GM21528 (cell line): Measurements from ENCODE around the gene GHDC.
"Not testable (repeated sequence)": the region's sequence is repeated elsewhere in the genome, so short reads cannot be mapped to it uniquely, and the experiment has no call there.

Experiments used
- ATAC-seq: cut with Tn5 transposase; IDR thresholded peaks from one replicate; pipeline ENCODE4 v1.9.1; 2021; ENCODE audit warnings: mild to moderate bottlenecking, moderate library complexity; ENCODE audit not compliant: unreplicated experiment, low FRiP score

GHDC gene

DNA sequence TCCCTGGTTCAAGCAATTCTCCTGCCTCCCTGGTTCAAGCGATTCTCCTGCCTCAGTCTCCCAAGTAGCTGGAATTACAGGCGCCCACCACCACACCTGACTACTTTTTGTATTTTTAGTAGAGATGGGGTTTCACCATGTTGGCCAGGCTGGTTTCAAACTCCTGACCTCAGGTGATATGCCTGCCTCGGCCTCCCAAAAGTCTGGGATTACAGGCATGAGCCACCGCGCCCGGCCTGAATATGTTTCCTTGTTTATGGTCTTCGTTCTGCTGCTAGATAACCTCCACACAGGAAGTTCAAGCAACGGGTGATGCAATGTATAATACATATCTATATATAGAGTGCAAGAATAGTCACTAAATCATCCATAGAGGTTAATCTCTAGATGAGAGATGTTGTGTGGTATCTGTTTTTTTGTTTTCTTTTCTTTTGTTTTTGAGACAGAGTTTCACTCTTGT, 11.9 kb upstream of the GHDC start:
- not testable (repeated sequence) for ATAC-seq

DNA sequence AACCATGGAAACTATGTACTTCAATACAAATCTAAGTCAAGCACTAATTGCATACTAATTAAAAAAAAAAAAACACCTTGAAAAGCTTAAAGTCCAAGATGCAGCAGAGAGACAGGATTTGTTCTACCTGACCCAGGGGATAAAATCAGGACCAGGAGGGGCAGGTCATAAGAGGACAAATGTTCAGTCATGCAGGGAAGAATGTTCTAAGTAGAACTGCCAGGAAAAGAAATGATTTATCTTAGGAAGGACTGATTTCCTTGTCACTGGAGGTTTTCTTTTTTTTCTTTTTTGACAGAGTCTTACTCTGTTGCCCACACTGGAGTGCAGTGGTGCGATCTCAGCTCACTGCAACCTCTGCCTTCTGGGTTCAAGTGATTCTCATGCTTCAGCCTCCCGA, 9.1 kb upstream of the GHDC start:
- ATAC-seq, result no peak

DNA sequence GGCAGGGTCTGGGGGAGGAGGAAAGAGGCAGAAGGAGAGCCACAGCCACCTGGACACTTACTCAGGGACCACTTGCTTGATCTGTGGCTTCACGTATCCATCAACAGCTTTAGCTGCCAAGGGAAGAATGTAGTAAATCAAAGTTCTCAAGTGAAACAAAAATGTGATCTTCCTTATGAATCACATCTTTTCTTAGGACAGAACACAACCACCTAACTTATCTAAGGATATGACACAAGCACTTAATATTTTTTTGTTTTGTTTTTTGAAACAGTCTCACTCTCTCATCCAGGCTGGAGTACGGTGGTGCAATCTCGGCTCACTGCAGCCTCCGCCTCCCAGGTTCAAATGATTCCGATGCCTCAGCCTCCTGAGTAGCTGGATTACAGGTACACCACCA, 8.4 kb upstream of the GHDC start:
- no peak for ATAC-seq

DNA sequence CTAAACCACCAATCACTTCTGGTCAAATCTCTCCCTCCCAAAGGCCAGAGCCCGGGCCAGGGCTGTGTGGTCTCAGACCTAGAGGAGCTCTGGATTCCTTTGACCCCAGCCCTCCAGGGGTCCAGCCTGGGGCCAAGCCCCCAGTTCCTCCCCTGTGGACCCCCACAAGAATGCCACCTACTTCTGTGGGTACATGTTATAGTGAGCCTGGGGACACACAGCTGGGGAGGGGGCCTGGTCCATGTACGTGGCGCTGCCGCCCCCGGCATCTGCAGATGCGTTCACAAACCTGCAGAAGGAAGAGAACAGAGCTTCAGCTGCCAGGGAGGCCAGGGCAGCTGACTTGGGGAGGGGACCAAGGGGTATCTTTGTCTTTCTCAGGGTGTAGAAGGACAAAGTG, 7.9 kb upstream of the GHDC start:
- ATAC-seq, result no peak

DNA sequence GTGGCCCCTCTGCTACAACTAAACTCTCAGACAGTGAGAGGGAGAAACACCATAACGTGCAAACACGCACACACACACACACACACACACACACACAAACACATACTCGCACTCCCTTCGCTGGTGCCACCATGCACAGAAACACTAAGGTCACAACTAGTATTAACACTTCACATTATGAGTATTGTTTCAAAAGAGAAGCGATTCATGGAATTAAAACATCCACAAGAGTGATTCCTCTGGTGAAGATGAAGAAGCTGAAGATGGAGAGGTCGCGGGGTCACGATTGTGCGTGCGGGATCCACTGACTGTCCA, 7.1 kb upstream of the GHDC start:
- ATAC-seq, result no peak

DNA sequence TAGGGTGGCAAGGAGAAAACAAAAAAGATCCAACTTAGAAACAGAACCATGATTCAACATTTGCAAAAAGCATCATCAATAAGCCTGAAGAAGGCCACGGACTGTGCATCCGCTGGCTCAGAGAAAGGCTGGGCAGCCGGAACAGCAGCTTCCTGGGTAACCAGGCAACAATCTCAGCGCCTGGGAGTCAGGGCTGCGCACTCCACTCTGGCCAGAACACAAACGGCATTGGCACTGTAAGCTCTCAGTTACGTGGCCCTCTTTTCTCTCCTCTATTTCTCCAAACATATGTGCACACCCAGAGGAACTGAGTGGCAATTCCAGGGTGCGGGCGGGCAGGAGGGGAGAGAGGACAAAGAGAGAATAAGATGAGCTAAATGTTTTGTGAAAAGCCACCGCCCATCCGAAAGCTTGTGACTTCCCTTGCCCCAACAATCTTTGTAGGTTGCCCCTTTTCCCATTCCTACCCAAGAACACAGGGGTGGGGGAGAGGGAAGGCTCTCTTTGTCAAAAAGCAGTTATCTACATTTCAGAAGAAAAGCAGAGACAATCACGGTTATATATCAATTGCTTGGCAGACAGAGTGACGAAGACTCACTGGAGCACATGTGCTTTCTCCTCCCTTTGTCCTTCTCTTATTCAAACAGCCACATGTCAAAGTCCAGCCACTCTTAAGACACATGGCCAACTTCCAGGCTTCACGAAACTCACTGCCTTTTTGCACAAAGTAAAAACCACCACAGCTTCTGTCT, 6.6 kb upstream of the GHDC start:
- ATAC-seq, result no peak

DNA sequence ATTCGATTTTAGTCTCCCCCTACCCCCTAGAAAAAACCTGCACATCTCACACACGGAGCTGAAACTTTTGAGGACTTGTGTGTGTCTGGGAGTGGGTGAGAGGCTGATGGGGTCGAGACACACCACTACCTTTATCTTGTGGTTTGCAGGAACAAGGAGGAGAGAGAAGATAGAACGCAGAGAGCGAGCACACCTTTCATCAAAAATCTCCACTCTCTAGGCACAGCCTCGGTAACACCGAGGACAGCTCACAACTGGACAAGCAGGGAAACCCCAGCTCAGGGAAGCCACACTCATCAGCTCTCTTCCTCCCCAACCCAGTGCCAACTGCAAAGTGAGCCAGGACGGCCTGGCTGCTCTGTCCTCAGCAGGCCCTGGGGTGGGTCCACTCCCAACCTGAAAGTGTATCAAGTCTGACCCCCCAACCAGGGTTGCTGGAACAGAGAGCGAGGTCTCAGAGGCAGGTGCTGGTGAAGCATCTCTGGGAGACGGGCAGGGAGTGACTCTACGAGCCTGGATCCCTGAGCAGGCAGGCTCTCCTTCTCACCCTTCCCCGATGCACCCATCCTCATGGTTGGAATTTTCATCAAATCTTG, 5.2 kb upstream of the GHDC start:
- ATAC-seq, result no peak

DNA sequence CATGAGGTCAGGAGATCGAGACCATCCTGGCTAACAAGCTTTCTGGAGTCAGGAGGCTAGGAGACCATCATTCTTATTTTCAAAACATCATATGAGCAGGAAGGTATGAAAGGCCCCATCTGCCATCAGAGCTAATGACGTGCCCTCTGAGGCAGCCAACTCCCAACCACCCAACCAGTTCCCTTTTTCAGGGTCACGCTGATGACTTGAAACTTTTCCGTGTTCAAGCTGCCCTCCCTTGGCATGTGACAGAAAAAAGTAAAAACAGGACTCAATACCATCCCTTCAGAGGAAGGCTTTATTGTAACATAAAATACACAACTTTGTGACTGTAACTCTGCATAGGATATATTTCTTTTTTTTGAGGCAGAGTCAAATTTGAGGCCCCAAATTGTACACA, 4.6 kb upstream of the GHDC start:
- no peak for ATAC-seq

DNA sequence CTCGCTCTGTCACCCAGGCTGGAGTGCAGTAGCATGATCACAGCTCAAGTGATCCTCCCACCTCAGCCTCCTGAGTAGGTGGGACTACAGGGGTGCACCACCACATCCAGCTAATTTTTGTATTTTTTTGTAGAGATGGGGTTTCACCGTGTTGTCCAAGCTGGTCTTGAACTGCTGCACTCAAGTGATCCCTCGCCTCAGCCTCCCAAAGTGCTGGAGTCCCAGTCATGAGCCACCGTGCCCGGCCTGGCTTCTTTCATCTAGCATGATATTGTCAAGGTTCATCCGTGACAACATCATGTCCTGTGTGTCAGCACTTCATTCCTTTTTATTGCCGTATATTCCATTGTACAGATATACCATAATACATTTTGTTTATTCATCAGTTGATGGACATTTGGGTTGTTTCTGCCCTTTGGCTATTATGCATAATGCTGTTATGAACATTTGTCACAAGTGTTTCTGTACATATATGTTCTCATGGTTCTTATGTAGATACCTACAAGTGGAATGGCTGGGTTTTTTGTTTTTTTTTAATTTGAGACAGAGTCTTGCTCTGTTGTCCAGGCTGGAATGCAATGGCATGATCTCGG, 3.4 kb upstream of the GHDC start:
- ATAC-seq, result no peak

DNA sequence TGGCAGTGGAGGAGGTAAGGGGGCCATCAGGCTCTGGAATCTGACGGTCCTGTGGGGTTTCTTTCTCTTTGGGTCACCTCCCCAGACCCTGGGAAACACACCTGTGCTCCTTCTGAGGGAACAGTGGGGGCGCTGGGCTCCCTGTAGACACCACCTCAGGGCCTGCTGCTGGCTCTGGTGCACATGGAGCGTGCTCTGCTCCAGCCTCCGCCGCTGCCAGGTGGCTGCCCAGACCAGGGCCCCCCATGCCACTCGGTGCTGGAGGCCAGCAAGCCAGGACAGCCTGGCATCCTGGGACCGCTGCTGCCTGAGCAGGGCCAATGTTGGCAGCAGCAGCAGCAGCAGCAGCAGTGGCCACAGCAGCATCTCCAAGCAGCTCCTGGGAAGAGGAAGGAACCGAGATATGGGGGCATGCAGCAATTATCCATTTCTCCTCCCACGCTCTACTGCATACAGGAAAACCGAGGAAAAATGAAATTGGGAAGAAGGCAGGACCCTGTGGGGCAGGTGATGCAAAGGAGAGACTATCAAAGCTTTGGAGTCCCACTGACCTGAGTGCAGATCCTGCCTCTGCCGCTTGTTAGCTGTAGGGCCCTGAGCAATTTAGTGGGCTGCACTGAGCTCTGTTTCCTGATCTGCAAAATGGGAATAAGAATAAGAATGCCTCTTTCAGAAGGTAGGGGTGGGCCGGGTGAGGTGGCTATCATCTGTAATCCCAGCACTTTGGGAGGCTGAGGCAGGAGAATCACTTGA, 902 bp downstream of the GHDC start:
- no peak for ATAC-seq

DNA sequence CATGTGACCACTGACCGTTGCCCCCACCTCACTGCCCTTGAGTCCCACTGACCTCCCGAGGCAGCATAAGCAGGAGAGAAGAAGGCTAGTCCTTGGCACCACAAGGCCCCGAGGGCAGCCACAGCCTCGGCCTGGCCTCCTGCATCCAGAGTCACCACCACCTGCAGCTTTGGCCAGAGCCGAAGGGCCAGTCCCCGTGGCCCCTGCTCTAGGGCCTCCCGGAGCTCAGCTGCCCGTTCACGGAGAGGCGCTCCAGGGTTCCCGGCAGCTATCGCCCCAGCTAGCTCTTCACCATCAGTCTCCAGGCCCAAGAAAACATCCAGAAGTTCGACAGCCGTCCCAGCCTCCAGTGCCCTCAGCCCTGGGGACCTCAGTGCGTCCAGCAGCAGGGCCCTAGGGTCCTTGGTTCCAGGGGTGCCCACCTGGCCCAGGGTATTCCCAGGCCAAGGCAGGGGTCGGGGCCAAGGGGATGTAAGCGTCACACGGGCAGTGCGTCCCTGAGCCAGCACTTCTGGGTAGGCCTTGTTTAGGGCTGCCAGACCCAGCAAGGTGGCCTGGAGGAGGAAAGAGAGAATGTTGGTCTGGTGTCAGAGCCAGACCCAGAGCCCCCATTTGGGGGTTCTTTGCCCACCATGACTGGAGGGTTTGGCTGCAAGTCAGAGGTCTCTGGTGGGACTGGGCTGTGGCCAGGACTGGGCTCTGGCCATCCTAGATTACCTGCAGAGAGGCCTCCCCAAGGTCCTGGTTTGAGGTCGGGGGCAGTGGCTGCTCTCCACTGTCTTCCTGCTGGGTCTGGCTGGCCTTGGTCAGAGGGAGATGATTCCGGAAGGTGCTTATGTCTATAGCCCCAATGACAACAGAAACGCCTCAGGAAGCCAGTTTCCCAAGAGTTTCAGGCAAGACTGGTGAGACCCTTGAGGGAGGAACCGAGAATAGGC, 1.8 kb downstream of the GHDC start:
- no peak for ATAC-seq

DNA sequence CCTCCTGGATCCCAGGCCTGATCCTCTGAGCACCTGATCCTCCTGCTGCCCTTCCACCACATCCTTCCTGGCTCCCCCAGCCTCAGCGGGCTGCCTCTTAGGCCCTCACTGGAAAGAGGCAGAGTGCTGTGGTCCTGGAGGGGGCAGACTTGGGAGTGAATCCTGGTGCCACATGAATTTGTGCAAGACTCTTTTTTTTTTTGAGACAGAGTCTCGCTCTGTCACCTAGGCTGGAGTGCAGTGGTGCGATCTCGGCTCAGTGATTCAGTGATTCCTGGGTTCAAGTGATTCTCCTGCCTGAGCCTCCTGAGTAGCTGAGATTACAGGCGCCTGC, 3.1 kb downstream of the GHDC start:
- ATAC-seq, result no peak

DNA sequence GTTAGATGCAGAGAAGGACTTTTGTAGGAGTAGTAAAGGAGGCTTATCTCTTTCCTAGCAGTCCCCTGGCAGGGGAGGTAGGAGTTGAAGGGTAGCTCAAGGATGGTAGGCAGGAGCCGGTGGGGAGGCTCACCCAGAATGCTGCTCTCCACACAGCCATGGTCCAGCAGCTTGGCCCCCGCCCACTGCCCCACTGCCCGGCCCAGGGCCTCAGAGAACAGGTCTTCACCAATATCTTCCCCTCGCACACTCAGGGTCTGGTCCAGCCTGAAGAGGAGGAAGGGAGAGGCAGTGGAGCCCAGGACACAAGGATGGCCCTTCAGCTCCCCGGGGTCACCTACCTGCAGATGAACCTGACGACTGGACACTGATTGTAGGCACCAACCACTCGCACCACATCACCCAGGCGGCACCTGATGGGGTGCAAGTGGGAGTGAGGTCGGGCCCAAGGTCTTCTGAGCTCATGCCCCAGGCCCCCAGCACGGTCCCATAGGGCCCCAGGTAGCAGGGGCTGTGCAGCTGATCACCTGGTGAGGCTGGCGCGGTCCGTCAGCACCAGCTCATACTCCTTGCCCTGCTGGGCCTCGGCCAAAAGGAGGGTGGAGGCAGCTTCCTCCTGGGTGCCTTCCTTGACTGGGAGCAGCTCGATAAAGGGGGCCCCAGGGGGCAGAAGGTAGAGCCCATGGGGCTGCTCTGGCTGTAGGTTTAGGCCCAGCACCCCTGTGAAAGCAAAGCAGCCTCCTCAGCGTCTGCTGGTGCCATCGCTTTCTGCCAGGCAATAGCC, 3.6 kb downstream of the GHDC start:
- no peak for ATAC-seq

DNA sequence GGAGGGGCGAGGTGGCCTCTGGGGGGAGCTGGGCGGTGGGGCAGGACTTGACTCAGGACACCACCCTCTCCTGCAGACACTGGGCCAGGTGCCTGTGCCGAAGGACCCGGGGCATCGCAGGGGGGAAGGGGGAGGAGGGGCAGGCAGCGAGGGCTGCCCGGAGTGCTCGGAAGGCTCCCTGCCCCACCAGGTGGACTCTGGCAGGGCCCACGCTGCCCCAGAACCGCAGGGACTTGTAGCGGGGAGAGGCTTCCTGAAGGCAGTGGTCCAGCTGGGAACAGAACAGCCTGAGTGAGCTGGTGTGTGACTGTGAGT, 4.7 kb downstream of the GHDC start:
- no peak for ATAC-seq

DNA sequence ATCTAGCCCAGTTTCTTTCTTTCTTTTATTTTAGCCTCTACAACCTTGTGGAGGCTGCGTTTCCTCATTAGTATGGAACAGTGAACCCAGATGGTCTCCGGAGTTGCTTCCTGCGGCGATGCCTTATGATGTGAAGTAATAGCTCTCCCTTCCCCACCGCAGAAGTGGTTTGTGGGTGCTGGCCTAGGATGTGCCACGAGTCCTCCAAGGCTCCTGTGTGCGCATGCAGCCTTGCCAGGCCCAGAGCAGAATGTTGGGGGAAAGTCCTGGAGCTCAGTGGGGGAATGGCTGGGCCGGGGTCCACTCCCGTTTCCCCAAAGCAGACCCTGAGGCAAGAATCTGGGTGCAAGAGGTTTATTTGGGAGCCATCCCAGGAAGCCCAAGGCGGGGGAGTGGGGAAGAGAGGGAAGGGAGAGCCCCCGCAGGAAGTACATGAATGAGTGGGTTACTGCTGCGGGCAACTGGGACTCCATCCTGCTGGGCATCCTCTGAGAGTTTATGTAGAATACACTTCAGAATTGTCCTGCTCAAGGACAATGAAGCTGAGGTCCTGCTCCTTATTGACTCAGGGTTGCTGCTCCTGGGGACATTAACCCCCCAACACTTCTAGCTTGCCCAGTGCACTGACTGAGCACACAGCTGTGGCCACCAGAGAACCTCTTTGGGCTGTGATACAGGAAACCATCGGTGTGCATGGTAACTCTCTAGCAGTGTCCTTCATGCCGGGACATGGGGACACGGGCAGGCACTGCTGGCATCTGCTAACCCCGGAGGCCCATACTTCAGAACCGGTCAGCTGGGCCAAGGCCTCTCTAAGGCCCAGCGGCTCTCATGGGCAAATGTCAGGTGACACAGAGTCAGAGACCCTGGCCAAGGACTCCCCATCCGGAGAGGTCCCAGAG, 5.3 kb downstream of the GHDC start:
- no peak for ATAC-seq

DNA sequence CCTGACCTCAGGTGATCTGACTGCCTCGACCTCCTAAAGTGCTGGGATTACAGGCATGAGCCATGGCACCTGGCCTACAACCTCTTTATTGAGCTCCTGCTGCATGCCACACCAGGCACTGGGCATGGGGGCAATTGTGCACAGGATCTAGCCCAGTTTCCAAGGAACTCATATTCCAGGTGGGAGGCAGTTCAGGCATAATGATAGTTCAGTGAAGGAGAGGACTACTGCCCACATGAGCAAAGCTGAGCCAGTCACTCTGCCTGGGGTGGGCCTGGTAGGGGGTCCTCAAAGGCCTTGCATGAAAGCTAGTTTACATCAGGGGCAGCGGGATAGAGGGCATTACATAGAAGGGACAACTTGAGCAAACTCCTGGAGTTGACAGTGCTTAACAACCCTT, 6.5 kb downstream of the GHDC start:
- no peak for ATAC-seq

DNA sequence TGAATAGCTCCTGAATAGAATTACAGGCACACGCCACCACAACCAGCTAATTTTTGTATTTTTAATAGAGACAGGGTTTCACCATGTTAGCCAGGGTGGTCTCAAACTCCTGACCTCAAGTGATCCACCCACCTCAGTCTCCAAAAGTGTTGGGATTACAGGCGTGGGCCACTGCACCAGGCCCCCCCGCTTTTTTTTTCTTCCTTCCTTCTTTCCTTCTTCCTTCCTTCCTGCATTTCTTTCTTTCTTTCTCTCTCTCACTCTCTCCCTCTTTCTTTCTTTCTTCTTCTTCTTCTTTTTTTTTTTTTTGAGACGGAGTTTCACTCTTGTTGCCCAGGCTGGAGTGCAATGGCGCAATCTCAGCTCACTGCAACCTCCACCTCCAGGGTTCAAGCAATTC, 8.1 kb downstream of the GHDC start:
- not testable (repeated sequence) for ATAC-seq

DNA sequence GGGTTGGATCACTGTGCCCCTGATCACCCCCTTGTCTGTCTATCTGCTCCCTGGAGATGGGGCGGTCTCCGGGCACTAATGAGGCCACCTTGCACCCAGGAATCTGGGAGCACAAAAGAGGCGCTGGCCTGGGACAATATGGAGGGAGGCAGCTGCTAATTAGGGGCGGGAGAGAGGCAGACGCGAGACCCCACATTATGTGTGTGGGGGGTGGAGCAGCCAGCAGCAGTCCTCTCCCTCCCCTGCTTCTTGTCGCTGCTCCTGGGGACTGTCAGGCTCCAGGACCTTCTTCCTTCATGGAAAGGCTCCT, 8.7 kb downstream of the GHDC start:
- no peak for ATAC-seq
